ENCODE results near the gene SCUBE1. TPM values are rescaled to one million over a fixed set of nuclear protein-coding genes. Genes with fewer than 3 reads are reported as not detected.

Gene SCUBE1
- polyA plus RNA-seq, 1 experiment, result not detected

DNA sequence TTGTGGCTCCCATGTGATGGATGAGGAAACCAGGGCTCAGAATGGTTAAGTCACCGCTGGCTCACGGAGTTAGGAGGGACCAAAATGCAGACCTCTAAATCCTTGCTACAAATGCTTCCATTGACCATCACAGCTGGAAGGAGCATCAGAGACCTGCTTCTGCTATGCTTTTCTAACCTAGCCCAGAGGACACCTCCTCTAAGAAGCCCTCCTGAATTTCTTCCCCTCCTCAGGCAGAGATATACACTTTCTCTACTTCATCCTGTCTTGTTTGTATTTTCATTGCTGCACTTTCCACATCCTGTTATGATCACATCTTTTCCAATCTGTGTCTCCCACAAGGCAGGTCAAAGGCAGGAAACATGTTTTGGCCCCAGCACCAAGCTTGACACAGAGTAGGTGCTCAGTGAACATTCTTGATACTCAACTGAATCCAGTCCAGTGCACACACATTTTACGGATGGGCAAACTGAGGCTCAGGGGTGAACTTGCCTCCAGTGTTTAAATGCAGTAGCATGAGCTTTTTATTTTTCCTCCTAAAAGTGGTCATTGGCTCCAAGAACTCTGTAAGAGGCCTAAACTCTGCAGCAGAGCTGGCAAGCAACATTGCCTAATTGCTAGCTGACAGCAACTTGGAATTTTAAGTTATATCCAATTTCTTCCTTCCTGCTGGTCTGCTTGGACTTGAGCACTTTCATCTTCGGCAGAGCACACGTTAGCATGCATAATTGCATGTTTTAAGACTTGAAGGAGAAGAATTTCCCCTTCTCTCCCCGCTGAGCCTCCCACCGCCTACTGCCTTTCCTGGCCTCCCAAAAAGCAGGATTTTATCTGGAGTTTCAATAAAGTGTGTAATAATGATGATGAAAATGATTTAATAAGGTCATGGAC, 12.7 kb downstream of the SCUBE1 start:
- H3K27me3 ChIP-seq (ENCODE audit: control insufficient read depth, insufficient read depth, low read length), result peaks cover 2% of the 10 kb centered on the region
- ChIA-PET POLR2A (no interaction called here), CTCF (interaction anchor here (1.2 kb wide), 1 partner anchor 16 kb away, joined by 6 read pairs; no protein-coding TSS in a partner anchor)
- TF ChIP-seq, protein P1, sequence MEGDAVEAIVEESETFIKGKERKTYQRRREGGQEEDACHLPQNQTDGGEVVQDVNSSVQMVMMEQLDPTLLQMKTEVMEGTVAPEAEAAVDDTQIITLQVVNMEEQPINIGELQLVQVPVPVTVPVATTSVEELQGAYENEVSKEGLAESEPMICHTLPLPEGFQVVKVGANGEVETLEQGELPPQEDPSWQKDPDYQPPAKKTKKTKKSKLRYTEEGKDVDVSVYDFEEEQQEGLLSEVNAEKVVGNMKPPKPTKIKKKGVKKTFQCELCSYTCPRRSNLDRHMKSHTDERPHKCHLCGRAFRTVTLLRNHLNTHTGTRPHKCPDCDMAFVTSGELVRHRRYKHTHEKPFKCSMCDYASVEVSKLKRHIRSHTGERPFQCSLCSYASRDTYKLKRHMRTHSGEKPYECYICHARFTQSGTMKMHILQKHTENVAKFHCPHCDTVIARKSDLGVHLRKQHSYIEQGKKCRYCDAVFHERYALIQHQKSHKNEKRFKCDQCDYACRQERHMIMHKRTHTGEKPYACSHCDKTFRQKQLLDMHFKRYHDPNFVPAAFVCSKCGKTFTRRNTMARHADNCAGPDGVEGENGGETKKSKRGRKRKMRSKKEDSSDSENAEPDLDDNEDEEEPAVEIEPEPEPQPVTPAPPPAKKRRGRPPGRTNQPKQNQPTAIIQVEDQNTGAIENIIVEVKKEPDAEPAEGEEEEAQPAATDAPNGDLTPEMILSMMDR (IDR thresholded peaks at IDR 0.05; ENCODE audit: insufficient read depth, low read depth, low read length), result no peak
- no peak overlapping the region for H3K4me3 ChIP-seq (ENCODE audit: low read depth, low read length)
- no peaks in the 10 kb centered on the region for H3K36me3 ChIP-seq (ENCODE audit: control insufficient read depth, insufficient read depth, low read length)
- no peak for DNase-seq (ENCODE audit: low read depth)

DNA sequence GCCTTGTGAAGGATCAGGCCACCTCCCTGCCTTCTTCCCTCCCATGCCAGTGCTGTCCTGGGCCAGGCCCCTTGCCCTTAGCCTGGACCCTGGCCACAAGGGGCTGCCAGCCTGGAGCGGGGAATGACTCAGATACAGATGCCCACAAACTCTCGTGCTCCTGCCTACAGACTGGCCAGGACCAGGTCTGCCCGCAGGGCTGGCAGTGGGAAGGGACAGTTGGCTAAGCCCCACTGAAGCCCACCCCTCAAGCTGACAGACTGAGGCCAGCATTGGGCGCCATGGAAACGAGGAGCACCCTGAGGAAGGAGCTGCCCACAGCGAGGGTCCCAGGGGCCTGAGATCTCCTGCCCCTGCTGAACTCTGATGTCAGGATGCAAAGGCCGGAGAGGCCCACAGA, 14.1 kb downstream of the SCUBE1 start:
- CTCF ChIA-PET, result no interaction called here
- POLR2A ChIA-PET, result no interaction called here
- Histone ChIP-seq H3K27me3 (ENCODE audit: control insufficient read depth, insufficient read depth, low read length) (peaks cover 5% of the 10 kb centered on the region), H3K36me3 (ENCODE audit: control insufficient read depth, insufficient read depth, low read length) (no peaks in the 10 kb centered on the region), H3K4me3 (ENCODE audit: low read depth, low read length) (no peak overlapping the region)
- no peak for DNase-seq (ENCODE audit: low read depth)
- TF ChIP-seq, protein P1 (IDR thresholded peaks at IDR 0.05; ENCODE audit: insufficient read depth, low read depth, low read length), result no peak

DNA sequence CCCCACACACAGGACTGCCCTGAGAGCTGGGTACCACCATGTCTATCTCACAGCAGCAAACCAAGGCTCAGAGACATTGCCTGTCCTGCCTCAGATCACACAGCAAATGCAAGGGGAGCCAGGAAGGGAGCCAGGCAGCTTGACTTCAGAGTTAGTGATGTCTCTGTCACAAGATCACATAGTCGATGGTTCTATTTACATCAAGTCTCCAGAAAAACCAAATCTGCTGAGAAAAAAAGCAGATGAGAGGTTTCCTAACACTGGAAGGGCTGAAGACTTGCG, 16.1 kb downstream of the SCUBE1 start:
- Histone ChIP-seq H3K27me3 (ENCODE audit: control insufficient read depth, insufficient read depth, low read length) (peaks cover 3% of the 10 kb centered on the region), H3K4me3 (ENCODE audit: low read depth, low read length) (no peak overlapping the region), H3K36me3 (ENCODE audit: control insufficient read depth, insufficient read depth, low read length) (no peaks in the 10 kb centered on the region)
- TF ChIP-seq, protein P1 (IDR thresholded peaks at IDR 0.05; ENCODE audit: insufficient read depth, low read depth, low read length), result no peak
- ChIA-PET CTCF (interaction anchor here (1.7 kb wide), 1 partner anchor 19 kb away, joined by 5 read pairs; no protein-coding TSS in a partner anchor), POLR2A (no interaction called here)
- no peak for DNase-seq (ENCODE audit: low read depth)

DNA sequence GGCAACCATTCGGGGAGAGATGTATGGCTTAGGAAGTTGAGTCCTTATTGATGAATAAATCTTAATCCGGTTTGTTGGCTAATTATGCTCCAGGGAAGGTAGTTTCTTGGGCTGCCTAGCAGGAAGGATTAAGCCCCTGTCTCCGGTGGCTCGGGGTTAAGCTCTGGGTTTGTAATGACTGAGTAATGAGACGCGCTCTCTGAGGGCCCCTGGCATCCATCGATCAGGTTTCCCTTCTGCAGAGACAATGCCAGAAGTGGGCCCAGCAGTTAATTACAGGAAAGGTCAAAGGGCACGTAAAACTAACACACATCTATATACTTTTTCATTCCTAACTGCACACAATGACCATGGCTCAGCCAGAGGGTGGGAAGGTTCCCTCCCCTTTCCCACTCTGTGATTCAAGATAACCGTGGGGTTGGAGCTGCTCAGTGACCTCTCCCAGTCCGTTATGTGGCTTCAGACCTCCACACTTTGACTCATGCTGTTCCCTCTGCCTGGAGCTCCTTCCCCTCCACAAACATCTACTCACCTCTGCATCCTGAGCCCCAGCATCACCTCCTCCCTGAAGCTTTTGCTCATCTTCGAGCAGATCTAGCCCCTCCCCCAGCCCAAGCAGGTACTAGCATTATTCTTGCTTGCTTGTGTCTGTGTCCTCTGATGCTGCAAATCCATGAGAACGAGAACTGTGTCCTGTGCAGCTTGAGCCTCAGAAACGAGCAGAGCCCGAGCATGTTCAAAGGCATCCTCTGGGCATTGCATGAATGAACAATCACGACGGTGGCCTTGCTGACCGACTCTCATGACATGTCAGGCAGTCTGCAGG, 16.6 kb downstream of the SCUBE1 start:
- DNase-seq (ENCODE audit: low read depth), result no peak
- TF ChIP-seq, protein P1 (IDR thresholded peaks at IDR 0.05; ENCODE audit: insufficient read depth, low read depth, low read length), result no peak
- Histone ChIP-seq H3K36me3 (ENCODE audit: control insufficient read depth, insufficient read depth, low read length) (no peaks in the 10 kb centered on the region), H3K27me3 (ENCODE audit: control insufficient read depth, insufficient read depth, low read length) (peaks cover 3% of the 10 kb centered on the region), H3K4me3 (ENCODE audit: low read depth, low read length) (no peak overlapping the region)
- ChIA-PET POLR2A (no interaction called here), CTCF (interaction anchor here (1.7 kb wide), 1 partner anchor 19 kb away, joined by 5 read pairs; no protein-coding TSS in a partner anchor)

DNA sequence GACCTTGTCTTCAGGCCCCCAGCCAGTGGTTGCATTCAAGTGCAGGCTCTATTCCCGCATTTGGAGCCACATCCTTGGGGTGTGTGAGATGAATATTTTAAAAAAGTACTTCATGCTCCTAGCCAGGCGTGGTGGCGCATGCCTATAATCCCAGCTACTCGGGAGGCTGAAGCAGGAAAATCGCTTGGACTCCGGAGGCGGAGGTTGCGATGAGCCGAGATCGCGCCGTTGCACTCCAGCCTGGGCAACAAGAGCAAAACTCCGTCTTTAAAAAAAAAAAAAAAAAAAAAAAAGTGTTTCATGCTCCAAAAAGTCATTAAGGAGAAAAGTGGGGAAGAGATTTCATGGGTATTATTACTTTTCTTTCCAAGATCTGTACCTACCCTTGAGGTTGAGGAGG, 18.0 kb downstream of the SCUBE1 start:
- TF ChIP-seq, protein P1 (IDR thresholded peaks at IDR 0.05; ENCODE audit: insufficient read depth, low read depth, low read length), result no peak
- no peak for DNase-seq (ENCODE audit: low read depth)
- POLR2A ChIA-PET, result interaction anchor here (0.6 kb wide), 1 partner anchor 15 kb away, joined by 22 read pairs; no protein-coding TSS in a partner anchor
- CTCF ChIA-PET, result interaction anchor here (0.6 to 0.7 kb wide), 2 partner anchors 94 to 529 kb away, joined by 4 to 5 read pairs; no protein-coding TSS in a partner anchor
- Histone ChIP-seq H3K36me3 (ENCODE audit: control insufficient read depth, insufficient read depth, low read length) (no peaks in the 10 kb centered on the region), H3K4me3 (ENCODE audit: low read depth, low read length) (no peak overlapping the region), H3K27me3 (ENCODE audit: control insufficient read depth, insufficient read depth, low read length) (peaks cover 3% of the 10 kb centered on the region)

Data from BJ (cell line).